Hypothalamus (tissue), 51 donors: Measurements from ENCODE around the gene SAMD11.
A peak's percentile ranks its signal among the peaks of the same experiment; 100 is the strongest.

Source experiments
- DNase-seq, 51 donors: peaks; one replicate each; lab custom pipeline; 2025; lab: John Stamatoyannopoulos, UW

Gene SAMD11

GRCh38 chr1:930633-931138, 7.0 kb downstream of the SAMD11 start:
- DNase-seq = no peak

GRCh38 chr1:931380-932172, 7.9 kb downstream of the SAMD11 start:
- no peak for DNase-seq

GRCh38 chr1:932173-932510, 8.4 kb downstream of the SAMD11 start:
- DNase-seq = no peak

- no peak for DNase-seq
Measured at GRCh38 chr1:932776-933602, 9.3 kb downstream of the SAMD11 start.

- no peak for DNase-seq
Measured at GRCh38 chr1:933603-933940, 9.8 kb downstream of the SAMD11 start.

GRCh38 chr1:934991-935750, 11.4 kb downstream of the SAMD11 start:
- no peak for DNase-seq

GRCh38 chr1:935751-936231, 12.1 kb downstream of the SAMD11 start:
- DNase-seq = no peak

- DNase-seq = no peak
Measured at GRCh38 chr1:936348-937264, 12.9 kb downstream of the SAMD11 start.

GRCh38 chr1:937521-937920, 13.8 kb downstream of the SAMD11 start:
- no peak for DNase-seq

- DNase-seq = no peak
Measured at GRCh38 chr1:938088-938683, 14.5 kb downstream of the SAMD11 start.

- no peak for DNase-seq
Measured at GRCh38 chr1:938711-939489, 15.2 kb downstream of the SAMD11 start.

GRCh38 chr1:939511-940106, 15.9 kb downstream of the SAMD11 start:
- DNase-seq = no peak

GRCh38 chr1:940107-941014, 16.6 kb downstream of the SAMD11 start:
- DNase-seq = peak in 26 of 51 donors; percentile 5 to 67 (median 32)

- no peak for DNase-seq
Measured at GRCh38 chr1:941015-941587, 17.4 kb downstream of the SAMD11 start.

GRCh38 chr1:941588-942383, 18.1 kb downstream of the SAMD11 start:
- DNase-seq = peak in 6 of 51 donors; percentile 10 to 35 (median 26)

GRCh38 chr1:942411-942821, 18.7 kb downstream of the SAMD11 start:
- no peak for DNase-seq
